ENCODE data around the gene RRN3. TPM values are rescaled to one million over a fixed set of nuclear protein-coding genes. Genes with fewer than 3 reads are reported as not detected.
"Not testable (repeated sequence)": the region's sequence is repeated elsewhere in the genome, so short reads cannot be mapped to it uniquely, and the experiment has no call there.

Gene RRN3
- total RNA-seq, 1 donor from 2014 or later: 46.6 TPM

- Histone ChIP-seq H3K9me3 (ENCODE audit: insufficient read depth, low read depth, low read length) (no peaks in the 10 kb centered on the region), H3K79me2 (ENCODE audit: insufficient read depth, low read length) (peaks cover 60% of the 10 kb centered on the region), H3K4me2 (ENCODE audit: low read length) (no peak overlapping the region), H3K4me3 (ENCODE audit: insufficient read depth, low read depth, low read length) (no peak overlapping the region), H4K20me1 (ENCODE audit: insufficient read depth, low read length) (peaks cover 14% of the 10 kb centered on the region), H3K36me3 (ENCODE audit: insufficient read depth, low read length) (no peaks in the 10 kb centered on the region), H3K4me1 (ENCODE audit: insufficient read depth, low read length) (peaks cover 16% of the 10 kb centered on the region), H3K27me3 (ENCODE audit: insufficient read depth, low read length) (no peaks in the 10 kb centered on the region), H3K9ac (ENCODE audit: low read length) (no peak overlapping the region), H2AFZ (ENCODE audit: low read depth, low read length) (no peak overlapping the region), H3K27ac (ENCODE audit: low read depth, low read length) (no peak overlapping the region)
- FAIRE-seq (no peak), DNase-seq (ENCODE audit: low read depth) (no peak)
- no peak for TF ChIP-seq EZH2 (IDR thresholded peaks at IDR 0.05; ENCODE audit: insufficient read depth, low read length)
- TF ChIP-seq CTCF (IDR thresholded peaks at IDR 0.05; ENCODE audit: insufficient read depth, low read depth, low read length): no peak
- Mint-ChIP-seq H3K4me1 (ENCODE audit: low read depth, unreplicated experiment) (peaks cover 7% of the 10 kb centered on the region), H3K36me3 (ENCODE audit: low read depth, unreplicated experiment) (no peaks in the 10 kb centered on the region), H3K27ac (ENCODE audit: unreplicated experiment) (peak overlapping the region; percentile 58), H3K27me3 (ENCODE audit: low read depth, unreplicated experiment) (no peaks in the 10 kb centered on the region), H3K4me3 (ENCODE audit: unreplicated experiment) (no peak overlapping the region), H3K9me3 (ENCODE audit: unreplicated experiment) (no peaks in the 10 kb centered on the region)
Observed at GRCh38 chr16:15141586-15141985, 47.5 kb upstream of the RRN3 start.

GRCh38 chr16:15140444-15141365 is 46.6 kb upstream of the RRN3 start:
- Histone ChIP-seq H3K4me1 (ENCODE audit: insufficient read depth, low read length) (peaks cover 16% of the 10 kb centered on the region), H3K79me2 (ENCODE audit: insufficient read depth, low read length) (peaks cover 52% of the 10 kb centered on the region)
- H3K4me1 Mint-ChIP-seq (ENCODE audit: low read depth, unreplicated experiment); H2AFZ ChIP-seq (ENCODE audit: low read depth, low read length); H3K27ac Mint-ChIP-seq (ENCODE audit: unreplicated experiment); H3K4me3 ChIP-seq (ENCODE audit: insufficient read depth, low read depth, low read length); H3K27me3 ChIP-seq (ENCODE audit: insufficient read depth, low read length); H3K36me3 Mint-ChIP-seq (ENCODE audit: low read depth, unreplicated experiment); H3K9ac ChIP-seq (ENCODE audit: low read length); H3K27ac ChIP-seq (ENCODE audit: low read depth, low read length); H3K9me3 ChIP-seq (ENCODE audit: insufficient read depth, low read depth, low read length); H4K20me1 ChIP-seq (ENCODE audit: insufficient read depth, low read length); H3K4me3 Mint-ChIP-seq (ENCODE audit: unreplicated experiment); H3K27me3 Mint-ChIP-seq (ENCODE audit: low read depth, unreplicated experiment); H3K36me3 ChIP-seq (ENCODE audit: insufficient read depth, low read length); H3K4me2 ChIP-seq (ENCODE audit: low read length); H3K9me3 Mint-ChIP-seq (ENCODE audit: unreplicated experiment); FAIRE-seq; DNase-seq (ENCODE audit: low read depth): not testable (repeated sequence)

- not testable (repeated sequence) for H3K27me3 ChIP-seq (ENCODE audit: insufficient read depth, low read length); H3K4me3 Mint-ChIP-seq (ENCODE audit: unreplicated experiment); H2AFZ ChIP-seq (ENCODE audit: low read depth, low read length); H3K4me3 ChIP-seq (ENCODE audit: insufficient read depth, low read depth, low read length); H3K27ac ChIP-seq (ENCODE audit: low read depth, low read length); H3K36me3 ChIP-seq (ENCODE audit: insufficient read depth, low read length); DNase-seq (ENCODE audit: low read depth); H3K9ac ChIP-seq (ENCODE audit: low read length); H3K36me3 Mint-ChIP-seq (ENCODE audit: low read depth, unreplicated experiment); H3K27me3 Mint-ChIP-seq (ENCODE audit: low read depth, unreplicated experiment); H3K9me3 ChIP-seq (ENCODE audit: insufficient read depth, low read depth, low read length); H4K20me1 ChIP-seq (ENCODE audit: insufficient read depth, low read length); H3K4me1 Mint-ChIP-seq (ENCODE audit: low read depth, unreplicated experiment); H3K27ac Mint-ChIP-seq (ENCODE audit: unreplicated experiment); FAIRE-seq; H3K4me1 ChIP-seq (ENCODE audit: insufficient read depth, low read length); H3K9me3 Mint-ChIP-seq (ENCODE audit: unreplicated experiment); H3K4me2 ChIP-seq (ENCODE audit: low read length)
- H3K79me2 ChIP-seq (ENCODE audit: insufficient read depth, low read length): peaks cover 21% of the 10 kb centered on the region
Observed at GRCh38 chr16:15137514-15137913, 43.4 kb upstream of the RRN3 start.

GRCh38 chr16:15135483-15136360 is 41.6 kb upstream of the RRN3 start:
- H3K27me3 Mint-ChIP-seq (ENCODE audit: low read depth, unreplicated experiment); H3K4me2 ChIP-seq (ENCODE audit: low read length); H3K4me1 ChIP-seq (ENCODE audit: insufficient read depth, low read length); H2AFZ ChIP-seq (ENCODE audit: low read depth, low read length); H3K79me2 ChIP-seq (ENCODE audit: insufficient read depth, low read length); H3K4me3 ChIP-seq (ENCODE audit: insufficient read depth, low read depth, low read length); H3K9ac ChIP-seq (ENCODE audit: low read length); H3K36me3 Mint-ChIP-seq (ENCODE audit: low read depth, unreplicated experiment); H3K27ac ChIP-seq (ENCODE audit: low read depth, low read length); H3K27ac Mint-ChIP-seq (ENCODE audit: unreplicated experiment); H3K4me3 Mint-ChIP-seq (ENCODE audit: unreplicated experiment); H3K27me3 ChIP-seq (ENCODE audit: insufficient read depth, low read length); H3K9me3 Mint-ChIP-seq (ENCODE audit: unreplicated experiment); H3K4me1 Mint-ChIP-seq (ENCODE audit: low read depth, unreplicated experiment); FAIRE-seq; H3K9me3 ChIP-seq (ENCODE audit: insufficient read depth, low read depth, low read length); H3K36me3 ChIP-seq (ENCODE audit: insufficient read depth, low read length); DNase-seq (ENCODE audit: low read depth); H4K20me1 ChIP-seq (ENCODE audit: insufficient read depth, low read length): not testable (repeated sequence)
